Measurements from ENCODE around the gene RCAN2.

Gene RCAN2

GRCh38 chr6:46357591-46357990, 133.7 kb downstream of the RCAN2 start:
- Histone ChIP-seq H3K4me1 (peaks cover 13% of the 10 kb centered on the region), H3K36me3 (ENCODE audit: control insufficient read depth, insufficient read depth, low read length) (no peaks in the 10 kb centered on the region), H3K27ac (no peak overlapping the region), H3K27me3 (ENCODE audit: control insufficient read depth, insufficient read depth, low read length) (no peaks in the 10 kb centered on the region), H3K4me3 (ENCODE audit: low read depth, low read length) (no peak overlapping the region), H3K4me2 (ENCODE audit: low read length) (no peak overlapping the region), H2AFZ (no peak overlapping the region), H3K9me3 (ENCODE audit: control insufficient read depth, low read length) (no peaks in the 10 kb centered on the region), H3K79me2 (no peaks in the 10 kb centered on the region), H3K9ac (no peak overlapping the region)
- TF ChIP-seq CTCF (IDR thresholded peaks at IDR 0.05), result no peak

GRCh38 chr6:46356543-46356942, 134.7 kb downstream of the RCAN2 start:
- Histone ChIP-seq H3K9me3 (ENCODE audit: control insufficient read depth, low read length) (no peaks in the 10 kb centered on the region), H3K9ac (no peak overlapping the region), H3K4me1 (peaks cover 20% of the 10 kb centered on the region), H3K4me3 (ENCODE audit: low read depth, low read length) (no peak overlapping the region), H3K27ac (no peak overlapping the region), H3K79me2 (no peaks in the 10 kb centered on the region), H3K4me2 (ENCODE audit: low read length) (no peak overlapping the region), H3K36me3 (ENCODE audit: control insufficient read depth, insufficient read depth, low read length) (no peaks in the 10 kb centered on the region), H2AFZ (no peak overlapping the region), H3K27me3 (ENCODE audit: control insufficient read depth, insufficient read depth, low read length) (no peaks in the 10 kb centered on the region)
- TF ChIP-seq CTCF (IDR thresholded peaks at IDR 0.05), result no peak

GRCh38 chr6:46353528-46353927, 137.7 kb downstream of the RCAN2 start:
- H2AFZ ChIP-seq, result no peak overlapping the region
- H3K27me3 ChIP-seq (ENCODE audit: control insufficient read depth, insufficient read depth, low read length), result no peaks in the 10 kb centered on the region
- no peaks in the 10 kb centered on the region for H3K36me3 ChIP-seq (ENCODE audit: control insufficient read depth, insufficient read depth, low read length)
- H3K4me3 ChIP-seq (ENCODE audit: low read depth, low read length), result no peak overlapping the region
- no peak for TF ChIP-seq CTCF (IDR thresholded peaks at IDR 0.05)
- H3K79me2 ChIP-seq, result no peaks in the 10 kb centered on the region
- peaks cover 28% of the 10 kb centered on the region for H3K4me1 ChIP-seq
- no peak overlapping the region for H3K4me2 ChIP-seq (ENCODE audit: low read length)
- H3K9ac ChIP-seq, result no peak overlapping the region
- H3K27ac ChIP-seq, result no peak overlapping the region
- H3K9me3 ChIP-seq (ENCODE audit: control insufficient read depth, low read length), result no peaks in the 10 kb centered on the region

- Histone ChIP-seq H3K36me3 (ENCODE audit: control insufficient read depth, insufficient read depth, low read length) (no peaks in the 10 kb centered on the region), H3K27ac (peak overlapping the region; percentile 43), H3K4me3 (ENCODE audit: low read depth, low read length) (no peak overlapping the region), H3K27me3 (ENCODE audit: control insufficient read depth, insufficient read depth, low read length) (no peaks in the 10 kb centered on the region), H3K9ac (no peak overlapping the region), H3K4me1 (peaks cover 28% of the 10 kb centered on the region), H3K4me2 (ENCODE audit: low read length) (no peak overlapping the region), H2AFZ (no peak overlapping the region), H3K79me2 (no peaks in the 10 kb centered on the region), H3K9me3 (ENCODE audit: control insufficient read depth, low read length) (no peaks in the 10 kb centered on the region)
- no peak for TF ChIP-seq CTCF (IDR thresholded peaks at IDR 0.05)
Observed at GRCh38 chr6:46352541-46353268, 138.5 kb downstream of the RCAN2 start.

- Histone ChIP-seq H3K27me3 (ENCODE audit: control insufficient read depth, insufficient read depth, low read length) (no peaks in the 10 kb centered on the region), H3K4me1 (peaks cover 24% of the 10 kb centered on the region), H3K4me2 (ENCODE audit: low read length) (no peak overlapping the region), H3K9ac (no peak overlapping the region), H3K79me2 (no peaks in the 10 kb centered on the region), H3K4me3 (ENCODE audit: low read depth, low read length) (no peak overlapping the region), H3K27ac (peak overlapping the region; percentile 2), H2AFZ (no peak overlapping the region), H3K9me3 (ENCODE audit: control insufficient read depth, low read length) (no peaks in the 10 kb centered on the region), H3K36me3 (ENCODE audit: control insufficient read depth, insufficient read depth, low read length) (no peaks in the 10 kb centered on the region)
- no peak for TF ChIP-seq CTCF (IDR thresholded peaks at IDR 0.05)
Observed at GRCh38 chr6:46350714-46351113, 140.5 kb downstream of the RCAN2 start.
